Endothelial cell (in vitro differentiated cells): Measurements from ENCODE around the gene CRYBG2. TPM values are rescaled to one million over a fixed set of nuclear protein-coding genes. Genes with fewer than 3 reads are reported as not detected.
"Not testable (repeated sequence)": the region's sequence is repeated elsewhere in the genome, so short reads cannot be mapped to it uniquely, and the experiment has no call there.

ENCODE experiments used
- DNase-seq: peaks from one replicate; pipeline ENCODE4 v3.0.0; 2021; ENCODE audit warnings: low spot score
- H3K27ac Mint-ChIP-seq: one replicate; pipeline ENCODE4 v1.8.0; 2021; ENCODE audit warnings: mixed read lengths, inconsistent platforms; ENCODE audit not compliant: unreplicated experiment
- H3K27me3 Mint-ChIP-seq: one replicate; pipeline ENCODE4 v1.8.0; 2021; ENCODE audit warnings: mild to moderate bottlenecking, moderate library complexity, mixed read lengths, inconsistent platforms; ENCODE audit not compliant: unreplicated experiment
- H3K36me3 Mint-ChIP-seq: one replicate; pipeline ENCODE4 v1.8.0; 2021; ENCODE audit warnings: mild to moderate bottlenecking, low read depth, mixed read lengths, inconsistent platforms; ENCODE audit not compliant: unreplicated experiment
- H3K4me1 Mint-ChIP-seq: one replicate; pipeline ENCODE4 v1.8.0; 2021; ENCODE audit warnings: mild to moderate bottlenecking, mixed read lengths, inconsistent platforms; ENCODE audit not compliant: unreplicated experiment
- H3K4me3 Mint-ChIP-seq: one replicate; pipeline ENCODE4 v1.8.0; 2021; ENCODE audit warnings: mild to moderate bottlenecking, mixed read lengths, inconsistent platforms; ENCODE audit not compliant: unreplicated experiment
- H3K9me3 Mint-ChIP-seq: one replicate; pipeline ENCODE4 v1.8.0; 2021; ENCODE audit warnings: mixed read lengths, inconsistent platforms; ENCODE audit not compliant: unreplicated experiment
- CTCF ChIP-seq: fragments of 200-600 bp; sonication (generic); IDR thresholded peaks from one replicate; pipeline ENCODE4 v1.5.0; 2021; ENCODE audit warnings: antibody characterized with exemption; ENCODE audit not compliant: unreplicated experiment
- total RNA-seq: library from RNA; stranded (reverse); fragmentation: NEBNext Ultra II Directional; extraction: Animal tissue kit (Norgen Biotek cat#: 25700); gene quantifications from one replicate; pipeline ENCODE4 v1.2.1, GENCODE V29; 2021; ENCODE audit not compliant: unreplicated experiment

Gene CRYBG2
- total RNA-seq, 1 donor from 2014 or later: 1.4 TPM

DNA sequence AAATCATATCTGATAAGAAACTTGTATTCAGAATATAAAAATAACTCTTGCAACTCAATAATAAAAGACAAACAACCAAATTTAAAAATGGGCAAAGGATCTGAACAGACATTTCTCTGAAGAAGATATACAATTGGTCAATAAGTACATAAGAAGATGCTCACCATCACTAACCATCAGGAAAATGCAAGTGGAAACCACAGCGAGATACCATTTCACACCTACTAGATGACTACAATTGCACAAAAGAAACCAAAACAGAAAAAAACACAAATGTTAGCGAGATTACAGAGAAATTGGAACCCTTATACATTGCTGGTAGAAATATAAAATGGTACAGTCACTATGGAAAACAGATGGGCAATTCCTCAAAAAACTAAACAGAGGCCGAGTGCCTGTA, 30.1 kb upstream of the CRYBG2 start:
- H3K36me3 Mint-ChIP-seq: no peaks in the 10 kb centered on the region
- DNase-seq: no peak
- no peak overlapping the region for H3K4me3 Mint-ChIP-seq
- H3K9me3 Mint-ChIP-seq: no peaks in the 10 kb centered on the region
- H3K4me1 Mint-ChIP-seq: no peaks in the 10 kb centered on the region
- H3K27ac Mint-ChIP-seq: no peak overlapping the region
- TF ChIP-seq CTCF: no peak
- no peaks in the 10 kb centered on the region for H3K27me3 Mint-ChIP-seq

DNA sequence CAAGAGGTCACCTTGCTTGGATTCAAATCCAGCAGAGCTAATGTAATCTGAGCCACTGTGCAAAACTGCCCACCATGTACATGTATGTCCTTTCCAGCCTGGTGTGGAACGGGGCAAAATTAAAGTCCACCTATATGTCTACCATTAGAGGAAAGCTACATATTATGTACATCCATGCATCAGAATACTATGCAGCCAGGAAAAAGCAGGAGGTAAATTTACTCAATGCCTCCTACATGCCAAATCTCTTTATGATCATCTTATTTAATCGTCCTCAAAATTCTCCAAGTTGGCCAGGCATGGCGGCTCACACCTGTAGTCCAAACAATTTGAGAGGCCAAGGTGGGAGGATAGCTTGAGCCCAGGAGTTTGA, 24.9 kb upstream of the CRYBG2 start:
- TF ChIP-seq CTCF: no peak
- no peak overlapping the region for H3K4me3 Mint-ChIP-seq
- peaks cover 18% of the 10 kb centered on the region for H3K4me1 Mint-ChIP-seq
- H3K9me3 Mint-ChIP-seq: no peaks in the 10 kb centered on the region
- DNase-seq: no peak
- H3K27ac Mint-ChIP-seq: no peak overlapping the region
- H3K27me3 Mint-ChIP-seq: no peaks in the 10 kb centered on the region
- no peaks in the 10 kb centered on the region for H3K36me3 Mint-ChIP-seq

- H3K9me3 Mint-ChIP-seq: no peaks in the 10 kb centered on the region
- no peaks in the 10 kb centered on the region for H3K36me3 Mint-ChIP-seq
- TF ChIP-seq CTCF: no peak
- no peak overlapping the region for H3K4me3 Mint-ChIP-seq
- no peak overlapping the region for H3K27ac Mint-ChIP-seq
- peaks cover 20% of the 10 kb centered on the region for H3K4me1 Mint-ChIP-seq
- H3K27me3 Mint-ChIP-seq: no peaks in the 10 kb centered on the region
- no peak for DNase-seq
These were observed 24.4 kb upstream of the CRYBG2 start for GRCh38 chr1:26378088-26378878.

GRCh38 chr1:26376050-26376449, 22.1 kb upstream of the CRYBG2 start:
- no peak for DNase-seq
- no peaks in the 10 kb centered on the region for H3K9me3 Mint-ChIP-seq
- peaks cover 1% of the 10 kb centered on the region for H3K27me3 Mint-ChIP-seq
- no peak overlapping the region for H3K27ac Mint-ChIP-seq
- H3K4me1 Mint-ChIP-seq: peaks cover 20% of the 10 kb centered on the region
- H3K36me3 Mint-ChIP-seq: peaks cover under 1% of the 10 kb centered on the region
- no peak for TF ChIP-seq CTCF
- no peak overlapping the region for H3K4me3 Mint-ChIP-seq

GRCh38 chr1:26375081-26375480, 21.2 kb upstream of the CRYBG2 start:
- TF ChIP-seq CTCF: no peak
- Mint-ChIP-seq H3K4me3 (no peak overlapping the region), H3K27ac (no peak overlapping the region), H3K9me3 (no peaks in the 10 kb centered on the region), H3K36me3 (peaks cover 5% of the 10 kb centered on the region), H3K4me1 (peaks cover 23% of the 10 kb centered on the region), H3K27me3 (peaks cover 7% of the 10 kb centered on the region)
- no peak for DNase-seq

DNA sequence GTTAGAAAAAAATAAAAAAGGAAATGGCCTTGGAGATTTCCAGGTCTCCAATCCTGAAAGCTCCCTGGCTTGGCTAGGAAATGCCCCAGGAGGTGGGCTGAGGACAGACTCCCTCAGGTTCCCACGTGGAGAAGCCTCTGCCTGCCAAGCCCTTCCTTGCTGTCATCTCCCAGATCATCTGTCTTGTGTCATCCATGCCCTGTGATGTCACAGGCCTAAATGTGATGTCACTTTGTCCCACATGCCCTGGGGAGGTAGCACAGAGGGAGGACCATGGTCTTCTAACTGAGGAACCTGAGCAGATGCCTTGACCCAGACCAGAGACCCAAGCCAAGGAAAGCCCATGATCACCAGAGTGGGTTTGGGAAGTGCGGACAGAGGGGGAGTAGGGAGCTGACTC, 20.4 kb upstream of the CRYBG2 start:
- peaks cover 23% of the 10 kb centered on the region for H3K4me1 Mint-ChIP-seq
- H3K27ac Mint-ChIP-seq, H3K36me3 Mint-ChIP-seq, H3K9me3 Mint-ChIP-seq, H3K27me3 Mint-ChIP-seq, DNase-seq, H3K4me3 Mint-ChIP-seq: not testable (repeated sequence)
